Gastrocnemius medialis (tissue), 4 donors: ENCODE results near the gene ACKR1.

Experiments
- CTCF ChIP-seq, 5 experiments: fragments of 450-650 bp in 3 of 5; fragments of 200-600 bp in 2 of 5; sonication (generic) in 2 of 5; IDR thresholded peaks in 4 of 5; conservative IDR thresholded peaks in 1 of 5; 1 replicate in 4 of 5; 2 replicates in 1 of 5; pipeline ENCODE4 v1.5.1; 2016 to 2019; ENCODE audit warnings: antibody characterized with exemption in 5 of 5, mild to moderate bottlenecking in 3 of 5, moderate library complexity in 3 of 5
- POLR2A ChIP-seq, 2 donors: fragments of 450-650 bp; IDR thresholded peaks; one replicate each; pipeline ENCODE4 v1.6.1; 2017; ENCODE audit warnings: antibody characterized with exemption in 2 of 2, mild to moderate bottlenecking in 2 of 2, moderate library complexity in 2 of 2

GRCh38 chr1:159180516-159180915 is 24.2 kb upstream of the ACKR1 start:
- TF ChIP-seq CTCF (IDR thresholded peaks at IDR 0.05 in 4 of 5, conservative IDR thresholded peaks at IDR 0.05 in 1 of 5) (no peak), POLR2A (IDR thresholded peaks at IDR 0.05) (no peak)
